Right lobe of liver (tissue), 4 donors: Measurements from ENCODE around the gene SPAG16.

ENCODE experiments used
- POLR2A ChIP-seq: fragments of 450-650 bp; IDR thresholded peaks from one replicate; pipeline ENCODE4 v1.6.1; 2017; ENCODE audit warnings: antibody characterized with exemption, mild to moderate bottlenecking
- TF ChIP-seq, protein P1 (sequence below), 4 donors: fragments of 200-600 bp in 3 of 4; fragments of 450-650 bp in 1 of 4; IDR thresholded peaks; one replicate each; pipeline versions ENCODE4 v1.5.1 to v1.8.0; 2016 to 2022; ENCODE audit warnings: antibody characterized with exemption in 4 of 4, mild to moderate bottlenecking in 2 of 4
- donor health status: DM: no; HTN: no; CAD: no.
- donor health status: DM: no; HTN: no; CAD: no.
- donor health status: DM: no; HTN: yes; CAD: no.

DNA sequence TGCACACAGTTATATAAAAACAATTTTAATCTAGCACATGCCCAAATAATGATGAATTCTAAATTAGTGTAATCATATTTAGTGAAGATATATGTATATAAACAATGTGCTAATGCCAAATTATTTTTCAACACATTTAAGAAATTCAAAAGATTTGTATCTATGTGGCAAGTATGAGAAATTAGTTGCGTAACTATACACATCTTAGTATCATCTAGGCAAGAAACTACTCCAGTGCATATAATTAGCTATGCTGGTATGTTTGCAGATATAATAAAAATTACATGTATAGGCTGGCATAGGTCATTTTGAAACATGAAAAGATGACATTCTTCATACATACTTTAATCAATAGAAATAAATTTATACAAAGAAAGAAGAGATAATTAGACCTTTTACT is 874.6 kb downstream of the SPAG16 start:
- TF ChIP-seq, protein P1, sequence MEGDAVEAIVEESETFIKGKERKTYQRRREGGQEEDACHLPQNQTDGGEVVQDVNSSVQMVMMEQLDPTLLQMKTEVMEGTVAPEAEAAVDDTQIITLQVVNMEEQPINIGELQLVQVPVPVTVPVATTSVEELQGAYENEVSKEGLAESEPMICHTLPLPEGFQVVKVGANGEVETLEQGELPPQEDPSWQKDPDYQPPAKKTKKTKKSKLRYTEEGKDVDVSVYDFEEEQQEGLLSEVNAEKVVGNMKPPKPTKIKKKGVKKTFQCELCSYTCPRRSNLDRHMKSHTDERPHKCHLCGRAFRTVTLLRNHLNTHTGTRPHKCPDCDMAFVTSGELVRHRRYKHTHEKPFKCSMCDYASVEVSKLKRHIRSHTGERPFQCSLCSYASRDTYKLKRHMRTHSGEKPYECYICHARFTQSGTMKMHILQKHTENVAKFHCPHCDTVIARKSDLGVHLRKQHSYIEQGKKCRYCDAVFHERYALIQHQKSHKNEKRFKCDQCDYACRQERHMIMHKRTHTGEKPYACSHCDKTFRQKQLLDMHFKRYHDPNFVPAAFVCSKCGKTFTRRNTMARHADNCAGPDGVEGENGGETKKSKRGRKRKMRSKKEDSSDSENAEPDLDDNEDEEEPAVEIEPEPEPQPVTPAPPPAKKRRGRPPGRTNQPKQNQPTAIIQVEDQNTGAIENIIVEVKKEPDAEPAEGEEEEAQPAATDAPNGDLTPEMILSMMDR (IDR thresholded peaks at IDR 0.05) = no peak
- TF ChIP-seq POLR2A = no peak
